Neural crest cell (in vitro differentiated cells): ENCODE data around the gene HKDC1. TPM values are rescaled to one million over a fixed set of nuclear protein-coding genes. Genes with fewer than 3 reads are reported as not detected.

ENCODE experiments used
- DNase-seq: peaks from one replicate; pipeline ENCODE4 v3.0.0; 2021; ENCODE audit warnings: low read depth, mixed read lengths, low spot score
- H3K27ac Mint-ChIP-seq: one replicate; pipeline ENCODE4 v1.8.0; 2021; ENCODE audit warnings: mild to moderate bottlenecking, mixed read lengths; ENCODE audit not compliant: unreplicated experiment
- H3K27me3 Mint-ChIP-seq: 2 replicates; pipeline ENCODE4 v1.8.0; 2021; ENCODE audit warnings: low read depth, mild to moderate bottlenecking, mixed read lengths
- H3K36me3 Mint-ChIP-seq: 2 replicates; pipeline ENCODE4 v1.8.0; 2021; ENCODE audit warnings: low read depth, mild to moderate bottlenecking, mixed read lengths
- H3K4me1 Mint-ChIP-seq: 2 replicates; pipeline ENCODE4 v1.8.0; 2021; ENCODE audit warnings: mixed read lengths
- H3K4me3 Mint-ChIP-seq: one replicate; pipeline ENCODE4 v1.8.0; 2021; ENCODE audit warnings: mild to moderate bottlenecking, mixed read lengths
- H3K9me3 Mint-ChIP-seq: 2 replicates; pipeline ENCODE4 v1.8.0; 2021; ENCODE audit warnings: mixed read lengths
- total RNA-seq: library from RNA; stranded (reverse); gene quantifications from 2 replicates; pipeline ENCODE4 v1.2.1, GENCODE V29; 2021
- TF ChIP-seq, protein P1 (sequence below): fragments of 200-600 bp; sonication (generic); conservative IDR thresholded peaks from 2 replicates; pipeline ENCODE4 v1.5.0; 2021; ENCODE audit warnings: antibody characterized with exemption, mild to moderate bottlenecking

The HKDC1 gene
- total RNA-seq, 1 donor from 2014 or later, result not detected

DNA sequence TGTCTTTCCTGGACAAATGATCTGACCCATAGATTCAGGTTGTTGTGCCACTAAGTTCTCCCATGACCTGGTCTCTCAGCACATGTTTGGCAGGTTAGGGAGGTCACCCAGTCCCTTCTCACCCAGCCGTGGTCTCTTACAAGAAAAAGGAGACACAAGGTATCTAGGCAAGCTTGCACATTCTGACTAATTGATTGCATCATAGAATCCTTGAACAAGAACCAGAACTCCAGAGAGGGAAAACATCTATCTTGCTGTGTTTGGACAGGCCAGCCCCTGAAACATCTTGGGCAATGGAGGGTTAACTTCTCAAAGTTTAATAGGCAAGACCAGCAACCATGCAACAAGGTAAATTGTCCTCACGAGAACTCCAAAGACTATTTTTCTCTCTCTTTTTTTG is 49.6 kb downstream of the HKDC1 start:
- no peak for DNase-seq
- no peaks in the 10 kb centered on the region for H3K36me3 Mint-ChIP-seq
- TF ChIP-seq, protein P1, sequence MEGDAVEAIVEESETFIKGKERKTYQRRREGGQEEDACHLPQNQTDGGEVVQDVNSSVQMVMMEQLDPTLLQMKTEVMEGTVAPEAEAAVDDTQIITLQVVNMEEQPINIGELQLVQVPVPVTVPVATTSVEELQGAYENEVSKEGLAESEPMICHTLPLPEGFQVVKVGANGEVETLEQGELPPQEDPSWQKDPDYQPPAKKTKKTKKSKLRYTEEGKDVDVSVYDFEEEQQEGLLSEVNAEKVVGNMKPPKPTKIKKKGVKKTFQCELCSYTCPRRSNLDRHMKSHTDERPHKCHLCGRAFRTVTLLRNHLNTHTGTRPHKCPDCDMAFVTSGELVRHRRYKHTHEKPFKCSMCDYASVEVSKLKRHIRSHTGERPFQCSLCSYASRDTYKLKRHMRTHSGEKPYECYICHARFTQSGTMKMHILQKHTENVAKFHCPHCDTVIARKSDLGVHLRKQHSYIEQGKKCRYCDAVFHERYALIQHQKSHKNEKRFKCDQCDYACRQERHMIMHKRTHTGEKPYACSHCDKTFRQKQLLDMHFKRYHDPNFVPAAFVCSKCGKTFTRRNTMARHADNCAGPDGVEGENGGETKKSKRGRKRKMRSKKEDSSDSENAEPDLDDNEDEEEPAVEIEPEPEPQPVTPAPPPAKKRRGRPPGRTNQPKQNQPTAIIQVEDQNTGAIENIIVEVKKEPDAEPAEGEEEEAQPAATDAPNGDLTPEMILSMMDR, result no peak
- peaks cover 6% of the 10 kb centered on the region for H3K4me1 Mint-ChIP-seq
- peaks cover 8% of the 10 kb centered on the region for H3K27me3 Mint-ChIP-seq
- H3K4me3 Mint-ChIP-seq, result no peak overlapping the region
- H3K27ac Mint-ChIP-seq, result no peak overlapping the region
- H3K9me3 Mint-ChIP-seq, result no peaks in the 10 kb centered on the region

DNA sequence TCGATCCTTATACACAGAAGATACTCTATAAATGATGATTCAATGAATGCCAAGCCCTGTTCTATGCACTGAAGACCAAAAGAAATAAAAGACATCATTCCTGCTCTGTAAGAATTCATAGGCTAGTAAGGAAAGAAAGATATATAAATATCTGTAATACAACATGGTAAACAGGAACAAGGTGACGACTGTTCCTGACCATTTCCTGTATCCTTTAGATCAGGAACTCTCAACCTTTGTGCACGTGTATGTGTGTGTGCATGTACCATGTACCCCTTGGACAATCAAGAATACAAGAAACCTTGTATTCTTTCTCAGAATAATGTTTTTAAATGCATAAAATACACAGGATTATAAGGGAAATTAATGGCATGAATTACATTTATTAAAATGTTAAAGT is 50.9 kb downstream of the HKDC1 start:
- peaks cover 8% of the 10 kb centered on the region for H3K27me3 Mint-ChIP-seq
- peaks cover 6% of the 10 kb centered on the region for H3K4me1 Mint-ChIP-seq
- DNase-seq, result no peak
- H3K36me3 Mint-ChIP-seq, result no peaks in the 10 kb centered on the region
- no peaks in the 10 kb centered on the region for H3K9me3 Mint-ChIP-seq
- TF ChIP-seq, protein P1, result no peak
- no peak overlapping the region for H3K4me3 Mint-ChIP-seq
- H3K27ac Mint-ChIP-seq, result no peak overlapping the region

DNA sequence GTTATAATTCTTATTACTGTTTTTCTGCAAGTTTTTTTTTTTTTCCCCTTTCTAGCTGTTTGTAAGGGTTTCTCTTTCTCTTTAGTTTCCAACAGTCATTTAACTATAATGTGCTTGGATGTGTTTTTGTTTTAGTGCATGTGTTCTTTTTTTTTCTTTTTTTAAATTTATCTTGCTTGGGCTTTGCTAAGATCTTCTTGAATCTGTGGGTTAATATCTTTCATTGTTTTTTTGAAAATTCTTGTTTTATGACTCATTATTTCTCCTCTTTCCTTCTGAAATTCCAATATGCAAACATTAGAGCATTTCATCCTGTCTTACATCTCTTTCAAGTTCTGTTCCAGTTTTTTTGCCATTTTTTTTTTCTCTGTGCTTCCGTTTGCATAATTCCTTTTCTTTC is 52.5 kb downstream of the HKDC1 start:
- DNase-seq, result no peak
- Mint-ChIP-seq H3K4me3 (no peak overlapping the region), H3K9me3 (no peaks in the 10 kb centered on the region), H3K27ac (no peak overlapping the region), H3K36me3 (no peaks in the 10 kb centered on the region), H3K4me1 (peaks cover 6% of the 10 kb centered on the region), H3K27me3 (peaks cover 3% of the 10 kb centered on the region)
- TF ChIP-seq, protein P1, result no peak

DNA sequence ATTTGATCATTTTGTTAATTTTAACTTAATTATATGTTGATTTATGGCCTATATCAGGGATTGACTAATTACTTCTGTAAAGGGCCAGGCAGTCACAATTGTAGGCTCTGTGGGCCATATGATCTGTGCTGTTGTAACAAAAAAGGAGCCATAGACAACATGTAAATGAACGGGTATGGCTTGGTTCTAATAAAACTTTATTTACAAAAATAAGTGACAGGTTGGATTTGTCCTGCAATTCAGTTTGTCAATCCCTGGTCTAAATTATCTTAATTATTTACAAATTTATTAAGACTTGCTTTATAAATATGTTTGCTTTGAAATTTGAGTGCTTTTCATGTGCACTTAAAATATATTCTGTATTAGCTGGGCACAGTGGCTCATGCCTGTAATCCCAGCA is 55.3 kb downstream of the HKDC1 start:
- H3K4me3 Mint-ChIP-seq, result no peak overlapping the region
- no peaks in the 10 kb centered on the region for H3K36me3 Mint-ChIP-seq
- H3K27ac Mint-ChIP-seq, result no peak overlapping the region
- H3K4me1 Mint-ChIP-seq, result peaks cover 18% of the 10 kb centered on the region
- H3K9me3 Mint-ChIP-seq, result no peaks in the 10 kb centered on the region
- peaks cover 7% of the 10 kb centered on the region for H3K27me3 Mint-ChIP-seq
- TF ChIP-seq, protein P1, result no peak
- DNase-seq, result no peak

DNA sequence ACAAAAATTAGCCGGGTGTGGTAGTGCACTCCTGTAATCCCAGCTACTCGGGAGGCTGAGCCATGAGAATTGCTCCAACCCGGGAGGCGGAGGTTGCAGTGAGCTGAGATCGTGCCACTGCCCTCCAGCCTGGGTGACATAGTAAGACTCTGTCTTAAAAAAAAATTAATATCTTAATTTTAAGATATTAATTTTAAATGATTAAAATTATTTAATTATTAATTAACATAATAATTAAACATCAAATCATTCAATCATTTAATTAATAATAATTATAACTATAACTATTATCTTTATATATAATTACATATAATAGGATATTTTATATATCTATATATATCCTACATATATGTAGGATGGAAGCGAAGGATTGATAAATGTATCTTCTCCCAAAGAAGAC is 56.4 kb downstream of the HKDC1 start:
- Mint-ChIP-seq H3K4me1 (peaks cover 12% of the 10 kb centered on the region), H3K36me3 (no peaks in the 10 kb centered on the region), H3K27me3 (peaks cover 11% of the 10 kb centered on the region)

More for the DNA sequence above, 56.4 kb downstream of the HKDC1 start:
- no peak overlapping the region for H3K27ac Mint-ChIP-seq
- DNase-seq, result no peak
- H3K4me3 Mint-ChIP-seq, result no peak overlapping the region
- H3K9me3 Mint-ChIP-seq, result peaks cover 3% of the 10 kb centered on the region
- TF ChIP-seq, protein P1, result no peak
